ENCODE measurements around the gene SLC26A9.

DNA sequence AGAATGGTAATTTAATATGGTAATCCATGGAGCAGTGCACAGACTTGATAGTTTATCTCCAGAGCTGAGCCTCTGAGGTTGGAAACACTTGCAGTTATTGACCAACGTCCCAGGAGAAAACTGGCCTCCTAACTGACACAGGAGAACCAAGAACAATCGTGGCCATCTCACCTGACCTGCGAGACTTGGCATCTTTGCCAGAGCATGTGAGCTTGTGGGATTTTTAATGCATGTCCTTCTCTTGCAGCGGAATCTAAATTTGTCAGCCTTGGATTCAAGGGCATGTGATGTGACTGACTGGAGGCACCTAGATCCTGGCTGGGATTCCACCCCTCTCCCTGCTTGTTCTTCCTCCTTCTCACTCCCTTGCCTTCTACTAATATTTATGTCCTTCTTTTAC is 27.8 kb upstream of the SLC26A9 start:
- TF ChIP-seq, protein P1, sequence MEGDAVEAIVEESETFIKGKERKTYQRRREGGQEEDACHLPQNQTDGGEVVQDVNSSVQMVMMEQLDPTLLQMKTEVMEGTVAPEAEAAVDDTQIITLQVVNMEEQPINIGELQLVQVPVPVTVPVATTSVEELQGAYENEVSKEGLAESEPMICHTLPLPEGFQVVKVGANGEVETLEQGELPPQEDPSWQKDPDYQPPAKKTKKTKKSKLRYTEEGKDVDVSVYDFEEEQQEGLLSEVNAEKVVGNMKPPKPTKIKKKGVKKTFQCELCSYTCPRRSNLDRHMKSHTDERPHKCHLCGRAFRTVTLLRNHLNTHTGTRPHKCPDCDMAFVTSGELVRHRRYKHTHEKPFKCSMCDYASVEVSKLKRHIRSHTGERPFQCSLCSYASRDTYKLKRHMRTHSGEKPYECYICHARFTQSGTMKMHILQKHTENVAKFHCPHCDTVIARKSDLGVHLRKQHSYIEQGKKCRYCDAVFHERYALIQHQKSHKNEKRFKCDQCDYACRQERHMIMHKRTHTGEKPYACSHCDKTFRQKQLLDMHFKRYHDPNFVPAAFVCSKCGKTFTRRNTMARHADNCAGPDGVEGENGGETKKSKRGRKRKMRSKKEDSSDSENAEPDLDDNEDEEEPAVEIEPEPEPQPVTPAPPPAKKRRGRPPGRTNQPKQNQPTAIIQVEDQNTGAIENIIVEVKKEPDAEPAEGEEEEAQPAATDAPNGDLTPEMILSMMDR (IDR thresholded peaks at IDR 0.05; ENCODE audit: low read length), result no peak
- TF ChIP-seq EZH2 (optimal IDR thresholded peaks at IDR 0.05; ENCODE audit: low read depth, low read length), result no peak

All from MM.1S (cell line).